Kidney (tissue), 14 donors: Measurements from ENCODE around the gene CYRIA. TPM values are rescaled to one million over a fixed set of nuclear protein-coding genes. Genes with fewer than 3 reads are reported as not detected.

Experiments
- DNase-seq, 5 donors: peaks; one replicate each; pipeline ENCODE4 v3.0.0-alpha.2; 2013 to 2020
- FAIRE-seq: peaks from 2 replicates; lab custom pipeline; 2012; peaks lifted over from hg19 to GRCh38; lab: Jason Lieb, UNC
- H3K27ac ChIP-seq, 2 donors: one replicate each; pipeline ENCODE4 v1.7.0; 2013; ENCODE audit warnings: low read depth in 2 of 2, low read length in 2 of 2, inconsistent platforms in 1 of 2
- H3K27me3 ChIP-seq: one replicate; pipeline ENCODE4 v1.7.1; 2013; ENCODE audit warnings: low read length, inconsistent platforms; ENCODE audit not compliant: control insufficient read depth, insufficient read depth
- H3K36me3 ChIP-seq, 3 donors: one replicate each; pipeline versions ENCODE4 v1.7.0 to v1.7.1; 2013; ENCODE audit warnings: low read length in 3 of 3, control low read depth in 1 of 3, inconsistent platforms in 1 of 3; ENCODE audit not compliant: insufficient read depth in 3 of 3, control insufficient read depth in 2 of 3
- H3K4me1 ChIP-seq, 3 donors: one replicate each; pipeline versions ENCODE4 v1.7.0 to v1.7.1; 2013; ENCODE audit warnings: low read length in 3 of 3, inconsistent platforms in 1 of 3, low read depth in 1 of 3; ENCODE audit not compliant: control insufficient read depth in 2 of 3, insufficient read depth in 2 of 3
- H3K4me3 ChIP-seq, 3 donors: one replicate each; pipeline versions ENCODE4 v1.7.0 to v1.8.1; 2013; ENCODE audit warnings: low read length in 3 of 3, control low read depth in 1 of 3, inconsistent platforms in 1 of 3
- H3K9ac ChIP-seq, 3 donors: one replicate each; pipeline versions ENCODE4 v1.7.0 to v1.7.1; 2013; ENCODE audit warnings: low read length in 3 of 3, control low read depth in 1 of 3, inconsistent platforms in 1 of 3
- H3K9me3 ChIP-seq, 3 donors: one replicate each; pipeline versions ENCODE4 v1.7.0 to v1.7.1; 2013; ENCODE audit warnings: low read length in 3 of 3, control low read depth in 1 of 3, inconsistent platforms in 1 of 3; ENCODE audit not compliant: control insufficient read depth in 2 of 3, insufficient read depth in 1 of 3
- CTCF ChIP-seq: IDR thresholded peaks from 3 replicates; pipeline ENCODE4 v1.5.1; 2012; ENCODE audit warnings: mild to moderate bottlenecking, moderate library complexity, borderline replicate concordance; ENCODE audit not compliant: insufficient read depth; ENCODE audit errors: extremely low read depth
- intact Hi-C: fragments of 100-400 bp; cut with DNase I; formaldehyde crosslinking; loops from one replicate; pipeline ENCODE4 v1.11.1; 2022
- polyA plus RNA-seq: library from polyadenylated mRNA; stranded (reverse); fragments of 350-450 nt; fragmentation: Illumina TruSeq; extraction: RNeasy Lipid Tissue Mini Kit (QIAGEN cat#74804); gene quantifications from one replicate; pipeline ENCODE4 v1.2.3, GENCODE V29; 2014; ENCODE audit warnings: low read depth, low replicate concordance; ENCODE audit not compliant: insufficient read depth
- total RNA-seq: library from RNA; stranded (reverse); fragmentation: NEBNext Ultra II Directional; extraction: Animal tissue kit (Norgen Biotek cat#: 25700); gene quantifications from one replicate; pipeline ENCODE4 v1.2.1, GENCODE V29; 2021
- donor health status: control.
- donor health status: control.
- donor health status: control.
- donor health status: control.
- donor health status: control.
- donor health status: DM: yes; HTN: yes; CAD: no.
- donor health status: Normal renal cell carcinoma (clear cell type).

The CYRIA gene
- total and polyA plus RNA-seq, 2 donors from 2014 or later = 1.0 to 11.8 TPM

GRCh38 chr2:16678964-16679363 is 13.3 kb upstream of the CYRIA start:
- H3K36me3 ChIP-seq = no peaks in the 10 kb centered on the region
- H3K4me3 ChIP-seq = no peak overlapping the region
- H3K9ac ChIP-seq = no peak overlapping the region
- H3K9me3 ChIP-seq = peaks cover 0 to 4% (median 0%) of the 10 kb centered on the region in 3 donors
- no peak for DNase-seq
- H3K4me1 ChIP-seq = no peaks in the 10 kb centered on the region
- TF ChIP-seq CTCF = no peak
- no peak overlapping the region for H3K27ac ChIP-seq
- intact Hi-C loops = no loop called here
- no peaks in the 10 kb centered on the region for H3K27me3 ChIP-seq
- no peak for FAIRE-seq

- Histone ChIP-seq H3K36me3 (no peaks in the 10 kb centered on the region), H3K9me3 (peaks cover 0 to 4% (median 0%) of the 10 kb centered on the region in 3 donors), H3K4me3 (no peak overlapping the region), H3K27me3 (no peaks in the 10 kb centered on the region), H3K9ac (no peak overlapping the region), H3K4me1 (no peaks in the 10 kb centered on the region), H3K27ac (no peak overlapping the region)
- FAIRE-seq = no peak
- no peak for TF ChIP-seq CTCF
- intact Hi-C loops = no loop called here
- no peak for DNase-seq
Observed at GRCh38 chr2:16677875-16678274, 12.2 kb upstream of the CYRIA start.

- Histone ChIP-seq H3K9ac (no peak overlapping the region), H3K27ac (no peak overlapping the region), H3K27me3 (no peaks in the 10 kb centered on the region), H3K4me1 (no peaks in the 10 kb centered on the region), H3K36me3 (no peaks in the 10 kb centered on the region), H3K9me3 (peaks cover 0 to 4% (median 0%) of the 10 kb centered on the region in 3 donors), H3K4me3 (no peak overlapping the region)
- no peak for FAIRE-seq
- intact Hi-C loops = no loop called here
- TF ChIP-seq CTCF = no peak
- no peak for DNase-seq
Observed at GRCh38 chr2:16675781-16676180, 10.1 kb upstream of the CYRIA start.

GRCh38 chr2:16674154-16674553 is 8.5 kb upstream of the CYRIA start:
- no peaks in the 10 kb centered on the region for H3K4me1 ChIP-seq
- H3K27ac ChIP-seq = no peak overlapping the region
- DNase-seq = no peak
- H3K9me3 ChIP-seq = peaks cover 0 to 4% (median 0%) of the 10 kb centered on the region in 3 donors
- no peak for FAIRE-seq
- no peak overlapping the region for H3K4me3 ChIP-seq
- no peaks in the 10 kb centered on the region for H3K36me3 ChIP-seq
- intact Hi-C loops = no loop called here
- no peak for TF ChIP-seq CTCF
- no peak overlapping the region for H3K9ac ChIP-seq
- no peaks in the 10 kb centered on the region for H3K27me3 ChIP-seq
